Measurements from ENCODE around the gene OASL. TPM values are rescaled to one million over a fixed set of nuclear protein-coding genes. Genes with fewer than 3 reads are reported as not detected.
A peak's percentile ranks its signal among the peaks of the same experiment; 100 is the strongest.

The OASL gene
- total RNA-seq, 1 donor from 2014 or later: 0.19 TPM

GRCh38 chr12:120977531-120978295 is 61.3 kb downstream of the OASL start:
- Mint-ChIP-seq H3K4me1 (ENCODE audit: unreplicated experiment) (peaks cover 14% of the 10 kb centered on the region), H3K27ac (peak overlapping the region; percentile 39), H3K27me3 (no peaks in the 10 kb centered on the region), H3K9me3 (no peaks in the 10 kb centered on the region), H3K36me3 (no peaks in the 10 kb centered on the region), H3K4me3 (peak overlapping the region; percentile 83)
- DNase-seq (ENCODE audit: extremely low spot score, unreplicated experiment): no peak
- no peak for TF ChIP-seq CTCF (conservative IDR thresholded peaks at IDR 0.05)

GRCh38 chr12:120972870-120973543 is 66.0 kb downstream of the OASL start:
- no peak for TF ChIP-seq CTCF (conservative IDR thresholded peaks at IDR 0.05)
- H3K4me1 Mint-ChIP-seq (ENCODE audit: unreplicated experiment): peaks cover 15% of the 10 kb centered on the region
- H3K27me3 Mint-ChIP-seq: no peaks in the 10 kb centered on the region
- H3K27ac Mint-ChIP-seq: peak overlapping the region; percentile 74
- no peak for DNase-seq (ENCODE audit: extremely low spot score, unreplicated experiment)
- H3K9me3 Mint-ChIP-seq: no peaks in the 10 kb centered on the region
- H3K36me3 Mint-ChIP-seq: no peaks in the 10 kb centered on the region
- peak overlapping the region; percentile 63 for H3K4me3 Mint-ChIP-seq

GRCh38 chr12:120971299-120972180 is 67.5 kb downstream of the OASL start:
- Mint-ChIP-seq H3K9me3 (no peaks in the 10 kb centered on the region), H3K27me3 (no peaks in the 10 kb centered on the region), H3K27ac (peak overlapping the region; percentile 10), H3K4me1 (ENCODE audit: unreplicated experiment) (peaks cover 20% of the 10 kb centered on the region), H3K36me3 (no peaks in the 10 kb centered on the region), H3K4me3 (peak overlapping the region; percentile 51)
- TF ChIP-seq CTCF (conservative IDR thresholded peaks at IDR 0.05): peak; percentile 83
- DNase-seq (ENCODE audit: extremely low spot score, unreplicated experiment): no peak

DNA sequence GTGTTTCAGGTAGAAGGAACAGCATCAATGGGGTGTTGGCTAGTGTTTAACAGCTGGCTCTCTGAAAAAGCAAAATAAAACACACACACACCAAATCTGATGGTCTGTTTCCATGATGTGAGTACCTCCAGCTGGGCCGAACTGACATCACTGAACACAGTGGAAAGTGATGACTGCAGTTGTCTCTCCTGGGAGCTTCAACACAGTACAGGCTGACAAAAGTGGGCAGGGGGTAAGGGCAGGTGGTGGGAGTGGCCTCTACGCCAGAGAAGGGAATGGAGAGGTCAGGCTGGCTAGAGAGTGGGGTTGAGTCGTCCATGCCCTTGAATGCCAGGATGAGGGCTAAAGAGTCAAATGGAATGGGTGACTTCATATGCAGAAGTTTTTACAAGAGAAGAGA is 68.7 kb downstream of the OASL start:
- Mint-ChIP-seq H3K4me3 (no peak overlapping the region), H3K9me3 (no peaks in the 10 kb centered on the region), H3K27me3 (no peaks in the 10 kb centered on the region), H3K4me1 (ENCODE audit: unreplicated experiment) (peaks cover 21% of the 10 kb centered on the region), H3K27ac (no peak overlapping the region), H3K36me3 (no peaks in the 10 kb centered on the region)
- no peak for DNase-seq (ENCODE audit: extremely low spot score, unreplicated experiment)
- no peak for TF ChIP-seq CTCF (conservative IDR thresholded peaks at IDR 0.05)

Other genes with a start within 250 kb of the OASL start
- 67.6 and 67.7 TPM in 2 replicates for gene SPPL3, start 134.9 kb downstream of the OASL start, total RNA-seq (ENCODE audit: low replicate concordance)
- gene HNF1A, start 60.7 kb downstream of the OASL start, total RNA-seq (ENCODE audit: low replicate concordance): 7.2 and 9.6 TPM in 2 replicates
- gene C12orf43, start 22.8 kb downstream of the OASL start, total RNA-seq (ENCODE audit: low replicate concordance): 15.1 and 21.2 TPM in 2 replicates
- 1.9 TPM in 1 of 2 replicates, not detected in the other for gene P2RX7, start 93.6 kb upstream of the OASL start, total RNA-seq (ENCODE audit: low replicate concordance)
- gene P2RX4, start 170.9 kb upstream of the OASL start, total RNA-seq (ENCODE audit: low replicate concordance): 17.0 and 27.9 TPM in 2 replicates

Measured in type B pancreatic cell (in vitro differentiated cells).